Activated T-helper 1 cell treated with anti-CD3 and anti-CD28 coated beads, Interleukin-12 subunit alpha, Interleukin-12 subunit beta, Interleukin-2, Interleukin-4 antibody, amounts not matched to agents 30 ng/mL and 10 ng/mL and 1 ng/mL, durations not matched to agents 14 hours and 24 hours and 36 hours (primary cell): ENCODE results near the gene PARD3B. TPM values are rescaled to one million over a fixed set of nuclear protein-coding genes. Genes with fewer than 3 reads are reported as not detected.

Source experiments
- DNase-seq: peaks from one replicate; pipeline ENCODE4 v3.0.0; 2021; ENCODE audit warnings: low spot score
- H3K27ac Mint-ChIP-seq: one replicate; pipeline ENCODE4 v1.8.0; 2021; ENCODE audit warnings: mild to moderate bottlenecking, mixed read lengths
- H3K27me3 Mint-ChIP-seq: one replicate; pipeline ENCODE4 v1.8.0; 2022; ENCODE audit warnings: mild to moderate bottlenecking, moderate library complexity, mixed read lengths; ENCODE audit not compliant: insufficient read depth
- H3K36me3 Mint-ChIP-seq: one replicate; pipeline ENCODE4 v1.8.0; 2021; ENCODE audit warnings: low read depth, mixed read lengths
- H3K4me1 Mint-ChIP-seq: one replicate; pipeline ENCODE4 v1.8.0; 2021; ENCODE audit warnings: low read depth, mixed read lengths
- H3K4me3 Mint-ChIP-seq: one replicate; pipeline ENCODE4 v1.8.0; 2021; ENCODE audit warnings: mild to moderate bottlenecking, moderate library complexity, mixed read lengths
- H3K9me3 Mint-ChIP-seq: one replicate; pipeline ENCODE4 v1.8.0; 2021; ENCODE audit warnings: mixed read lengths
- intact Hi-C: fragments of 100-400 bp; cut with micrococcal nuclease; formaldehyde crosslinking; loops from one replicate; pipeline ENCODE4 v1.15.1; 2024
- total RNA-seq: library from RNA; stranded (reverse); gene quantifications from 2 replicates; pipeline ENCODE4 v1.2.3, GENCODE V29; 2022

Gene PARD3B
- total RNA-seq, 1 donor from 2014 or later = 0.26 TPM

DNA sequence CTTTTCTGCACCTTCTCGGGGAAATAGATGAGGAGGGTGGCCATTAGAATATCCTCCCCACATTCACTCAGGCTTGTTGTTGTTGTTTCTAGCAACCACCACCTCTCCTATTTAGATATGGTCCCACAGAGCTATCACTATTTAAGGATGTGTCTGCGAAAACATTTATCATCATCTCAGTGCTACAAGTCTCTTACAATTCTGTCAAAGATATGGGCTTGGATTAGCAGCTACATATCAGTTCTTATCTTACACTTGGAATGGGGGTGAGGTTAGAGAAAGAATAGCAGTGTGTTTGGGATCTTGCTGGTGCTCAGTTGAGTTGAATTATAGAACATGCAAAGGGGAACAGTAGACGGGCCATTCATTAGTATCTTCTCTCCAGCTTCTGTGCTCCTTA, 546.1 kb downstream of the PARD3B start:
- Mint-ChIP-seq H3K27me3 (no peaks in the 10 kb centered on the region), H3K9me3 (peaks cover 4% of the 10 kb centered on the region), H3K4me1 (peaks cover 10% of the 10 kb centered on the region), H3K4me3 (no peak overlapping the region), H3K36me3 (no peaks in the 10 kb centered on the region), H3K27ac (no peak overlapping the region)
- intact Hi-C loops = no loop called here
- DNase-seq = no peak

DNA sequence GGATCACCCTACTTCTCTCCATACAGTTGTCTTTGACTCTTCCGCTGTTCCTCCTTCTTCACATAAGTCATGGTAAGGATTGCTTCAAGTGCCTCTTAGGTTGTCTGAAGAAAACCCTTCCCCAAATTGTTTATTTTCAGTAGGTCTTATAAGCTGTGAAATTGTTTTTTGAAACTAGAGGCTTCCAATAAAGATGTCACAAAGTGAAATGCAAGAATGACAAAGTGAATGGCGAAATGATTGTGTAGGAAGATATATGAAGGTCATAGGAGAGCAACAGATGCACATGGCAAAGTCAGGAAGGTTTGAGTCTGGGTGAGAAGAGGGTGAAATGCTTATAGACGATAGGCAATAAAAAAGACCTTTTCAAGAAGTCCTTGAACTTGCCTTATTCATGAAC, 548.8 kb downstream of the PARD3B start:
- H3K9me3 Mint-ChIP-seq = peaks cover 4% of the 10 kb centered on the region
- no peaks in the 10 kb centered on the region for H3K36me3 Mint-ChIP-seq
- no peak overlapping the region for H3K27ac Mint-ChIP-seq
- intact Hi-C loops = no loop called here
- no peak overlapping the region for H3K4me3 Mint-ChIP-seq
- DNase-seq = no peak
- no peaks in the 10 kb centered on the region for H3K27me3 Mint-ChIP-seq
- peaks cover 10% of the 10 kb centered on the region for H3K4me1 Mint-ChIP-seq

DNA sequence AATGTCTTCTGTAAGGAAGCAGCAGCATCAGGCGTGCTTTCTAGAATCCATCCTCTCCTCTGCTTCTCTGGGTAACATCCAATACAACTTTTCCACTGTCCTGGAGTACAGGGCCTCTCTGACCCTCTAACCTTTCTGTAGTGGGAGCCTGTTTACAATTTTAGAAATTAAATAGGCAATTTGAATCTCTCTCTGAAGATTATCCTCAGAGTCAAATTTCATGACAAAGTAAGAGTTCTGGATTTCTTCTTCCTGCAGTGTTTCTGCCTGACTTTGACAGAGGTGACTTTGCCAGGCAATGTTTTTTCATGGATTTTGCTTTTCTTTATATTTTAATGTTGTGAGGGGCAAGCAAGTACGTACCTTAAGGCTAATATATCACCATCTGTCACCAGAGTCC, 558.4 kb downstream of the PARD3B start:
- Mint-ChIP-seq H3K4me1 (no peaks in the 10 kb centered on the region), H3K4me3 (no peak overlapping the region), H3K27ac (no peak overlapping the region), H3K36me3 (no peaks in the 10 kb centered on the region), H3K27me3 (peaks cover 9% of the 10 kb centered on the region), H3K9me3 (no peaks in the 10 kb centered on the region)
- no peak for DNase-seq
- intact Hi-C loops = no loop called here

DNA sequence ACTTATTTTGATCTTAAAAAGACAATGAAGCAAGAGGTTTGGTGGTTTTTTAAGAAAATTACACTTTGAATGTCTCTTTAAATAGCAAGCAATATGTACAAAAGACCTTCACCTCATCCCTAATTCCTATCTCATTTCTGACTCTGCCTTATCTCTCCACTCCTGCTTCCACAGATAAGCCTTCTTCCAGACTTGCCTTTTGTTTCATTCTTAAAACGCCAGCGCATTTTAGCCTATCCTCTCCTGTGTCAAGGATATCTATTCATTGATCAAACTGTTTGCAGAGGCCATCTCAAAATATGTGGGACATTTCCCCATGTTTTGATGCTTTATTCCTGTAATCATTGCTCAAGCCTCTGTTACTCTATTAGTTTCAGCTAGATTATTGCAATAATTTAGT, 562.5 kb downstream of the PARD3B start:
- Mint-ChIP-seq H3K27ac (no peak overlapping the region), H3K4me3 (no peak overlapping the region), H3K36me3 (no peaks in the 10 kb centered on the region), H3K4me1 (no peaks in the 10 kb centered on the region), H3K27me3 (peaks cover 7% of the 10 kb centered on the region), H3K9me3 (no peaks in the 10 kb centered on the region)
- DNase-seq = no peak
- intact Hi-C loops = no loop called here

DNA sequence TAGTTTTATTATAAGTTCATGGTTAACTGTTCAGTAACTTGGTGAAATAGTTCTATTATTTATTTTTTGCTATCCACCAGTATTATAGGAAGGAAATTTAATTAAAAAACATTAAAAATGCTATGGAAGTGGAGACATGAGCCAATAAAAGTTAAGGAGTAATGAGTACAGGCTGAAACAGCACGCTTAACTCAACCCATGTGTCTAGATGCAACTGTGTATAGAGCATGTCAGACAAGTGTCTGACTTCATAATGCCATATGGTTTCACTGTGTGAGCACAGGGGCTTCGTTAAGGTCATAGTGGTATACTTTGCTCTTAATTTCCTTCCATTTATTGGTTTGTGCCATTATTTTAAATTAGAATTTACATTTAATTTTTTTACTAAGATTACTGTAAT, 570.2 kb downstream of the PARD3B start:
- no peaks in the 10 kb centered on the region for H3K36me3 Mint-ChIP-seq
- H3K4me1 Mint-ChIP-seq = peaks cover under 1% of the 10 kb centered on the region
- DNase-seq = no peak
- no peaks in the 10 kb centered on the region for H3K27me3 Mint-ChIP-seq
- intact Hi-C loops = no loop called here
- H3K4me3 Mint-ChIP-seq = no peak overlapping the region
- H3K9me3 Mint-ChIP-seq = no peaks in the 10 kb centered on the region
- H3K27ac Mint-ChIP-seq = no peak overlapping the region

DNA sequence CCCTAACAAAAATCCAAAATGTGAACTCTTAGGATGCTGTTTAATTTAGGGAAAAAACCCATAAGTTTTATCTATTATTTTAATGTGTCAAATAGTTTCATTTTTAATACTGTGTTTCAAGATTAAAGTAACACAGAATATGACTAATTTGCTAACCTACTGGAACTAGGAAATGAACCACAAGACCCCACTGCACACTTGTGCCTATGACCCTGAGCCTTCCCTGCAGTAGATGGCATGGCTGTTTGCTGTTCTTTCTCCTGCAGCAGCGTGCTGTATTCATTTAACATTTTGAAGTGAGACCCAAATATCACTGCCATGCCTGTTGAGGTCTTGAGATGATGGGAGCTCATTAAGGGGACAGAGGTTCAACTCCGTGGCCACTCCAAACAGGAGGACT, 571.9 kb downstream of the PARD3B start:
- Mint-ChIP-seq H3K27ac (no peak overlapping the region), H3K36me3 (no peaks in the 10 kb centered on the region), H3K4me1 (peaks cover 5% of the 10 kb centered on the region), H3K27me3 (no peaks in the 10 kb centered on the region), H3K4me3 (no peak overlapping the region), H3K9me3 (no peaks in the 10 kb centered on the region)
- intact Hi-C loops = no loop called here
- DNase-seq = no peak

DNA sequence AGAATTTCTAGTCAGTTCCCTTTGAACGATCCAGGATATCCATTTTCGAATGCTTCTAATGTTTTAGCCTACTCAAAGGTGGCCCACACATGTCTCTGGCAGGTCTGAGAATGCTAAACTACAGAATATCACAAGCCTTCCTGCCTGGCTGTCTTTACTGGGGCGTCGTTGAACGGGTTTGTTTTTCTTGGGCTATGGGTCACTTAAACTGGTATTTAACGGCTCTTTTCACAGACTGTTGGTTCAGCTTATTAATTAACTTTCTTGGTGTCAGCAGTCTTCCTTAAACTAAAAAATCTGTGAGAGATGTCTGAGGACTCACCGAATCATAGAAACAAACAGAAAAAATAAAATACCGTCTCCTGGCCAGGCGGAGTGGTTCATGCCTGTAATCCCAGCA, 573.9 kb downstream of the PARD3B start:
- intact Hi-C loops = no loop called here
- no peak overlapping the region for H3K27ac Mint-ChIP-seq
- no peaks in the 10 kb centered on the region for H3K27me3 Mint-ChIP-seq
- H3K9me3 Mint-ChIP-seq = peaks cover 4% of the 10 kb centered on the region
- no peak for DNase-seq
- H3K36me3 Mint-ChIP-seq = no peaks in the 10 kb centered on the region
- H3K4me3 Mint-ChIP-seq = no peak overlapping the region
- H3K4me1 Mint-ChIP-seq = peaks cover 5% of the 10 kb centered on the region

DNA sequence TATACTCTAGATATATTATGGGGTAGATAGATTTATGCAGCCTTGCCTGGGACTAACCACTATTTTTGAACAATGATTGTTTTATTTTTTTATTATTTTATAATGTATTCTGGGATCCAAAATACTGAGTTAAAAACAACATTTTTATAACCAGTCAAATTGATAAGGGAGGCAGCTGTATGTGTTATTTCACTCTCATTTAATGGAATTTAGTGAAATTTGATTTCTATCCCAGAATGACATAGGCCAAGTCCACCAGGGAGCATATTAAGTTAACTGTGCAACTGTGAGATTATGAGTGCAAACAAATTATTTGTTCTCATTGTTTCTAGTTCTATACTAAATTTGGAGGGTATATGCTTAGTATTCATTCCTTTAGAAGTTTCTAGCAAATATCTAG, 583.5 kb downstream of the PARD3B start:
- DNase-seq = no peak
- Mint-ChIP-seq H3K9me3 (peaks cover 8% of the 10 kb centered on the region), H3K4me1 (peaks cover 17% of the 10 kb centered on the region), H3K27me3 (no peaks in the 10 kb centered on the region), H3K36me3 (no peaks in the 10 kb centered on the region), H3K27ac (no peak overlapping the region), H3K4me3 (no peak overlapping the region)
- intact Hi-C loops = no loop called here

DNA sequence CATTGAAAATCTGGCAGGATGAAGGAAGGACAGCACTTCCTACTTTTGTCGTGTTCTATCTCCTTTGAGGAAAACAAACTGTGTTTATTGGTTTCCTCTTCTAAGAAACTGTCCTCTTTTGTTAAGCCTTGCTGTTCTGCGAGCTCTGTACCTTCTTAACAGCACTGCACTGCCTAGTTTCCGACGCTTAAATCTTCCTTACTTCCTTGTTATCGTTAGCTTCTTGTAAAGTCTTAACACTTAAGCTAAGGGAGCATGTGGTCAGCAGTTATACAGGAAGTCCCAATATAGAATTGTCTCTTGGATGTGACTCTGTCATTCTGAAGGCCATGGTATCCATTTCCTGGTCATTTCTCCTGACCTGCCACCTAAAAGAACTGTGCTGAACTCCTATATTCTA, 584.3 kb downstream of the PARD3B start:
- no peaks in the 10 kb centered on the region for H3K27me3 Mint-ChIP-seq
- H3K36me3 Mint-ChIP-seq = peaks cover 1% of the 10 kb centered on the region
- H3K27ac Mint-ChIP-seq = peak overlapping the region; percentile 66
- intact Hi-C loops = no loop called here
- H3K4me1 Mint-ChIP-seq = peaks cover 19% of the 10 kb centered on the region
- DNase-seq = no peak
- peaks cover 8% of the 10 kb centered on the region for H3K9me3 Mint-ChIP-seq
- no peak overlapping the region for H3K4me3 Mint-ChIP-seq

DNA sequence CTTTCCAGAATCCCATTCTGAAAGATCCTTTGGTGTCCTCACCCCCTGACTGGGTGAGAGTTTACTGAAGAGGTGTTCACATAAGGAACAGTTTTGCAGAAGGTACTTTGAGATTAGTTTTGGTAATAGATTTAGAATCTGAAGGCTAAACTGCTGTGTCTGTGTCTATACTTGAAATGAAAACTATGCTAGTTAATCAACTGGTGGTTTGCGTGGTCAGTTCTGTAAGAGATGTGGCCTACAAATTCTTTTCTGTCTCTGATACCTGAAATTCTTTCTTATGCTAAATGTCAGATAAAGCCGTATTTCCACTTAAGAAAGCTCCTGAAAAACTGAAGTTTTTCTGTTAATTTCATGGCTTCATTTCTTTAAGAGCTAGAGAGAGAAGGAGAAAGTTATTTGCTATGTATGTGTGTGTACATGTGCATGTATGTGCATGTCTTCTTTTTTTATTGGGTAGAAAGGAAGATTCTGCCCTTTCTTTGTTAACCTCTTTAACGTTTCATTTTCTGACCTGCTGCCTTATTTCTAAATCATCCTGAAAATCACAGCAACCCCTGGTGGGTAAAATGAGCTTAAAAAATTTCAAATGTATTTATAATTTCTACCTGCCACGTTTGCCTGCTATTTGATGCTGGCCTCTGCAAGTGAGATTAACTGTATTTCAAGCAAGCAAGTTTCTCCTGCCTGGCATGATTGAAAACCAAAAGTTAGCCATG, 585.0 kb downstream of the PARD3B start:
- DNase-seq = no peak
- Mint-ChIP-seq H3K27ac (no peak overlapping the region), H3K36me3 (peaks cover 4% of the 10 kb centered on the region), H3K27me3 (no peaks in the 10 kb centered on the region), H3K9me3 (peaks cover 7% of the 10 kb centered on the region), H3K4me1 (peaks cover 23% of the 10 kb centered on the region), H3K4me3 (no peak overlapping the region)
- intact Hi-C loops = loop anchor here (2.0 kb wide), 1 partner anchor 259 kb away; no protein-coding TSS in a partner anchor

DNA sequence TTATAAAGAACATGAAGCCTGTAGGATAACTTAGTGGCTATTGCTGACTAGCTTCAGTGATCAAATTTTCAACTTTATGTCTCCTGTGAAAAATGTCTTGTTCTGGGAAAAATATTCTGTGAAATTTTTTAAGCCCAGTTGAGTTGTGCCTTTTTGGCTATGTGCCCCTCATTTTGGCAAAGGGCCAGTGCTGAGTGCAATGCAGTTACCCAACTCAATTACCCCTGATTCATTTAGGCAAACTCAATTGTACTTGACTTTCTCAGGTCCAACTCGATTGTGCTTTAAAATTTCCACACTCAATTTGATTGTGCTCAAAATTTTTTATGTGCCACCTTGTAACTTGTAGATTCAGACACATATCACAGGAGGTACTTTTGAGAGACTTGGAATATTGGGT, 588.3 kb downstream of the PARD3B start:
- Mint-ChIP-seq H3K36me3 (peaks cover 4% of the 10 kb centered on the region), H3K27ac (no peak overlapping the region), H3K27me3 (no peaks in the 10 kb centered on the region), H3K4me1 (peaks cover 23% of the 10 kb centered on the region), H3K4me3 (no peak overlapping the region), H3K9me3 (no peaks in the 10 kb centered on the region)
- intact Hi-C loops = no loop called here
- no peak for DNase-seq

DNA sequence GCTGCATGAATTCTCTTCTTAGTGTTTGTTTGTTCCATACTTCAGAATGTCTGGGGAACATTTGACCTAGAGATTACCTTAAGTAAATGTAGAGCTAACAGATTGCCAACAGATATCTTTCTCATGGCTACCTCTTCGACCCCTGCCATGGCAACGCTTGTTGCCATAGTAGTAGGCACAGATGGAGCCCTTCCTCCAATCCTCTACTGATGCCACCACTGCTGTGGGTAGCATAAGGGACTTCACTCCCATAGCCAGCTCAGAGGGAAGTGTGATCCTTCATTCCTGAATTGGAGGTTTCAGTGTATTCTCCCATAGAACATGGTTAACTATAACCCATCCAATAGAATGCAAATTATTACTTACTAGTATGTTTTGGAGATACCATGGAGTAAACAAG, 593.5 kb downstream of the PARD3B start:
- Mint-ChIP-seq H3K9me3 (peaks cover 3% of the 10 kb centered on the region), H3K27ac (no peak overlapping the region), H3K36me3 (peaks cover 4% of the 10 kb centered on the region)

DNA sequence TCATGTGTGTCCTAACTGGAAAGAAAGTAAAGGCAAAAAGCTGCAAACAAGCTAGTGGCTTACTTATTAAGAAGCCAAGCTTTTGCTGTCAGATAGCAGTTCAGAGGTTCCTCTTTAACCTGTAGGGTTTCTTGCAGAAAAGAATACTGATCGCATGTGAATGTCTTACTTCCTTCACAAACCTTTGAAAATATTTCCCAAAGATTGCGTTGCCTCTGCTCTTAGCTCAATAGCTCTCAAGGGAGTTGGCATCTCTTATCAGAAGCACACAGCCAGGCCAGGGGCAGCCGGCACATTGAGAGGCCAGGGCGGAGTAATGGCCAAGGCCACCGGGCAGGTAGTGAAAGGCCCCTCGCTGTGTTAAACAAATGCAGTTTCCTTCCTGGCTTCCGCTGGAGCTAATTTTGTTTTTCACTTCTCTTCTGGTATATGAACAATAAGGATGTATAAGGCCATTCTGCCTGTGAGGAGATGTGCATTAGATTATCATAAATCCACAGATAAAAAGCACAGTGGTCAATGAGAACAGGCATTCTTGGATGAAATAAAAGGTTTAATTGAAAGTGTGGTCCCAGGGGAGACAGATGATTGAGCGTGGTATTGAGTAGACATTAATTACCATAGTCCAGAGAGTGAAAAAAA, 594.7 kb downstream of the PARD3B start:
- Mint-ChIP-seq H3K4me3 (no peak overlapping the region), H3K27ac (no peak overlapping the region), H3K4me1 (peaks cover under 1% of the 10 kb centered on the region), H3K9me3 (peaks cover 3% of the 10 kb centered on the region), H3K27me3 (peaks cover 2% of the 10 kb centered on the region), H3K36me3 (no peaks in the 10 kb centered on the region)
- intact Hi-C loops = no loop called here
- no peak for DNase-seq

More for the DNA sequence above, 593.5 kb downstream of the PARD3B start:
- H3K27me3 Mint-ChIP-seq = no peaks in the 10 kb centered on the region
- no peak overlapping the region for H3K4me3 Mint-ChIP-seq
- intact Hi-C loops = no loop called here
- H3K4me1 Mint-ChIP-seq = peaks cover 6% of the 10 kb centered on the region
- DNase-seq = no peak
